Left ventricle myocardium superior (tissue), 1 donor: ENCODE results near the gene ABL2. TPM values are rescaled to one million over a fixed set of nuclear protein-coding genes. Genes with fewer than 3 reads are reported as not detected.
"Not testable (repeated sequence)": the region's sequence is repeated elsewhere in the genome, so short reads cannot be mapped to it uniquely, and the experiment has no call there.

Experiments used
- ATAC-seq: fragments of 200-7000 bp; cut with Tn5 transposase; one replicate; pipeline ENCODE4 v1.9.1; 2020; ENCODE audit warnings: mild to moderate bottlenecking, moderate library complexity
- DNase-seq: peaks from one replicate; pipeline ENCODE4 v3.0.0-alpha.2; 2020
- intact Hi-C: fragments of 100-400 bp; cut with micrococcal nuclease; formaldehyde crosslinking; loops from one replicate; pipeline ENCODE4 v1.11.0; 2022
- total RNA-seq: library from RNA; stranded (reverse); fragmentation: NEBNext Ultra II Directional; extraction: Animal tissue kit (Norgen Biotek cat#: 25700); gene quantifications from one replicate; pipeline ENCODE4 v1.2.1, GENCODE V29; 2021
- donor health status: DM: no; HTN: yes; CAD: no; lungs with severe emphysema.

ABL2 gene
- total RNA-seq, 1 donor from 2014 or later, result 8.4 TPM

DNA sequence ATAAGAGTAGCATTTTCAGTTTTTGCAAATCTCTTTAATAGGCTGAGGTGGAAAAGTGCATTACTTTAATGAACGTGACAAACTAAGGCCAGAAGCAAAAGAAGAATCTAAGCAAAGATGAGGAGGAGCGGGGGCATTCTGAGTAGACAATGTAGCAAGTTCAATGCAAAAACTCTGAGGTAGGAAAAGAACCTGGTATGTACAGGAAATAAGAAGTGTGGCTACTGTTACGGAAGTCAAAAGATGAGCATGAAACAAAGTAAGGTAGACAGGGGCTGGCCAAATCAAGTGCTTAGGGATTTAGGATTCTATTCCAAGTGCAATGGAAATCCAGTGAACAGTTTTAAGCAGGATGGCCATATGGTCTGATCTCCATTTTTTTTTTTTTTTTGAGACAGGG is 84.0 kb downstream of the ABL2 start:
- DNase-seq, result no peak
- intact Hi-C loops, result no loop called here
- no peak for ATAC-seq

DNA sequence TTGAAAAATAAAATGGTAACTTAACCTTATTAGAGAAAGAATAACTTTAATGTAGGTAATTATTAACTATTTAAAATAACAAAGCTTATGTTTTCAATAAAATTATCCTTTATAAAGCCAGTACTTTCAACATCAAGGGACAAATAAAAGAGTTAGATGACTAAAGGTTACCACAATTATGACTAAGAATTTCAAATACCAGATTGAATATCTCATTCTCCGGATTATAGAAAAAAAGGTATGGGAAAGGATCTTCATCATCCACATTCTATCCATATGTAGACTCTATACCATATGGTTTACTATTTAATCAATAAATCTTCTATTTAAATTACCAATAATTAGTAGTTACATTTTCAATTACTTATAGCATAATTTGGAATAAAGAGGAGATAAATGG is 84.9 kb downstream of the ABL2 start:
- intact Hi-C loops, result no loop called here
- ATAC-seq (no peak), DNase-seq (no peak)

DNA sequence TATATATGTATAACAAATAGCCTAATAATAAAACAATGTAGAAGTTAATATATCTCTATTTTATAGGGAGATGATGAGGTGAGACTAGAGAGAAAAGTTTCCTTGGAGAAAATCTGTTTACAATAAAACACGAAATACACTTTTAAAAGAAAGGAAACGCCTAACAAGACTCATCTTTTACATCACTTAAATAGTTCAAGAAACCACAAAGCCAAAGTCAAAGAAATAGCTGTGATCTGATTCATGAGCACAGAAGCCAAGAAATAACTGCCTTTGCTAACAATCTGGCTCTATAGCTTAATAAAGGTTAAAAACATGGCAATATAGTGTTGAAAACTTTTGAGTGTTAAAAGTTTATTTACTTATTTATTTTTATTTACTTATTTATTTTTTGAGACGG is 86.2 kb downstream of the ABL2 start:
- ATAC-seq, result no peak
- intact Hi-C loops, result no loop called here
- DNase-seq, result no peak

DNA sequence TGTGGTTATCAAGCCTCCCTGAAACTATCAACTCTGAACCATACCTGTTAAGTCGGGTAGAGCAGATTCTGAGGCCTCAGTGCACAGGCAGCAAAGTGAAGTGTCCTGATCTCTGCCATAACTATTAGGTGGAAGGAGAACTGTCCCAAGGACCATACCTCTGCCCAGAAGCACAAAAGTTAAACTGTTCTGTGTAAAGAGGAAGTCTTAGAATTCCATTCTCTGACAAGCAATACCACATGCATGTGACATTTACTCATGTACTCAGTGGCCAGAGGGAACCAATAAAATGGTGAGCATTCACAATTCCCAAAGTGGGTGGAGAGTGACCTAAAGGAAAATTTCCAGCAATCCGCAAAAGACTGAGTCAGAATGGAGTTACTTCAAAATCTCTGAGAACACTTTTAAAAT is 86.6 kb downstream of the ABL2 start:
- DNase-seq, result no peak
- ATAC-seq, result peak; percentile 63
- intact Hi-C loops, result no loop called here

DNA sequence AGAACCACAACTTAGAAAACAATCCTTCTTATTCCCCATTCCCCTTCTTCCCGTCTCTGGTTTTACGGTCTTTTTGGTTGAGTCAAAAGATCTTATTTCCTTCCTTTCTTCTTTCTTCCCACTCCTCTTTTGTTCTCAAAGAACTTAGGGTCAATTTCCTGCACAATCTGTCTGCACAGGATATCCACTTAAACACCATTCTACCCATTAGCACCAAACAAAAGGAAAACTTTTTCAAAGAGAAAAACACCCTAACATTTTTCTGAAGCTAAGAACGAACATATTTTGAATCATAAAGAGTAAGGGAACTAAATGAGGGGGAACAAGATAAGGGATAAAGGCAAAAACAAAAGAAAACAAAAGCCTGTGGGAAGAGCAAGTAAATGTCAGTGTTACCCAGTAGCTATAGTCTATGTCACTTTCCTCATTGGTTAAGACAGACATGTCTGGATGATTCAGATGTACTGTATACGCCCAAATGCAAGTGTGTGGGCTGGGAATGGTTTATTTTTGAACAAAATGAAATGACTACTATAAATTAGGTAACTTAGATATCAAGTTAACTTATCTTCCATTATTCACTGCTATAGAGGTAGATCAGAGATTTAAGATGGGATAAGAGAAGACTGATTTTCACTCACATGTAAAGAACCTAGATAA is 87.8 kb downstream of the ABL2 start:
- peak; percentile 36 for ATAC-seq
- no peak for DNase-seq
- intact Hi-C loops, result no loop called here

DNA sequence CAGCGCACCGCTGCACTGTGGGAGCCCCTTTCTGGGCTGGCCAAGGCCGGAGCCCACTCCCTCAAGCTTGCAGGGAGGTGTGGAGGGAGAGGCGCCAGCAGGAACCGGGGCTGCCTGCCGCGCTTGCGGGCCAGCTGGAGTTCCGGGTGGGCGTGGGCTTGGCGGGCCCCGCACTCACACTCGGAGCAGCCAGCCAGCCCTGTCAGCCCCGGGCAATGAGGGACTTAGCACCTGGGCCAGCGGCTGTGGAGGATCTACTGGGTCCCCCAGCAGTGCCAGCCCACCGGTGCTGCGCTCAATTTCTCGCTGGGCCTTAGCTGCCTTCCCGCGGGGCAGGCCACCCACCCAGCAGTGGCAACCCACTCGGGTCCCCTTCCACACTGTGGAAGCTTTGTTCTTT is 90.7 kb downstream of the ABL2 start:
- ATAC-seq, intact Hi-C loops, DNase-seq: not testable (repeated sequence)

DNA sequence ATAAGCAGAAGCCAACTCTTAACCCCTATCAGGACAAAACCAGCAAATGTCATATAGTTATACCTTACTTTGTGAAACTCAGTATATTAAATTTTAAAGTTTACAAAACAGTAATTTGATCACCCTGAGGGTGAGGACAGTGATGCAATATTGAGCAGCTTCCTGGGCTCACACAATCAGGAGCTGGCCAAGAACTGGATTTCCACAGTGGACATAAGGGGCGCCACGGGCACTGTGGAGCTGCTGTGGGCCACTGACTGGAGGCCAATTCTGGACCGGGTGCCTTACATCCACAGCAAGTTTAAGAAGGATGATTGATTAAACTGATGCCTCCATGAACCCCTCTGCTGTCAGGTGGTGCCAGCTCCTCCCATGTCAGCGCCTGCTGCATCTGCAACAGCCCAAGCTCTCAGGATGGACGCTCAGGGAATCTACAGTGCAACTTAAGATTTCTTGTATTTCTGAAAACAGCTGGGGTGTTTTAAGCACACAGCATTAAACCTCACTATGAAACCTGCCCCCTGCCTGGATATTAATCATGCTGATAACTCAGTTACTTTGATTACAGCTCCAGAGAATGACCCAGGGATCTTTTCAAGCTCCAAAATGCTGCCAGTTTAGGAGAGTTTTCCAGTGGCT is 91.7 kb downstream of the ABL2 start:
- intact Hi-C loops, result no loop called here
- DNase-seq, result no peak
- ATAC-seq, result peak; percentile 68

DNA sequence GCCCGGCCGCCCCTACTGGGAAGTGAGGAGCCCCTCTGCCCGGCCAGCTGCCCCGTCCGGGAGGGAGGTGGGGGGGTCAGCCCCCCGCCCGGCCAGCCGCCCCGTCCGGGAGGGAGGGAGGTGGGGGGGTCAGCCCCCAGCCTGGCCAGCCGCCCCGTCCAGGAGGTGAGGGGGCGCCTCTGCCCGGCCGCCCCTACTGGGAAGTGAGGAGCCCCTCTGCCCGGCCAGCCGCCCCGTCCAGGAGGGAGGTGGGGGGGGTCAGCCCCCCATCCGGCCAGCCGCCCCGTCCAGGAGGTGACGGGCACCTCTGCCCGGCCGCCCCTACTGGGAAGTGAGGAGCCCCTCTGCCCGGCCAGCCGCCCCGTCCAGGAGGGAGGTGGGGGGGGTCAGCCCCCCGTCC is 93.8 kb downstream of the ABL2 start:
- DNase-seq, ATAC-seq: not testable (repeated sequence)

DNA sequence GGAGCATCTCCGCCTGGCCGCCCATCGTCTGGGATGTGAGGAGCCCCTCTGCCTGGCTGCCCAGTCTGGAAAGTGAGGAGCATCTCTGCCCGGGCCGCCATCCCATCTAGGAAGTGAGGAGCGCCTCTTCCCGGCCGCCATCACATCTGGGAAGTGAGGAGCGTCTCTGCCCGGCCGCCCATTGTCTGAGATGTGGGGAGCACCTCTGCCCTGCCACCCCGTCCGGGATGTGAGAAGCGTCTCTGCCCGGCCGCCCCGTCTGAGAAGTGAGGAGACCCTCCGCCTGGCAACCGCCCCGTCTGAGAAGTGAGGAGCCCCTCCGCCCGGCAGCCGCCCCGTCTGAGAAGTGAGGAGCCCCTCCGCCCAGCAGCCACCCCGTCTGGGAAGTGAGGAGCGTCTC is 94.3 kb downstream of the ABL2 start:
- DNase-seq, ATAC-seq, intact Hi-C loops: not testable (repeated sequence)

More for the DNA sequence above, 93.8 kb downstream of the ABL2 start:
- intact Hi-C loops, result not testable (repeated sequence)

DNA sequence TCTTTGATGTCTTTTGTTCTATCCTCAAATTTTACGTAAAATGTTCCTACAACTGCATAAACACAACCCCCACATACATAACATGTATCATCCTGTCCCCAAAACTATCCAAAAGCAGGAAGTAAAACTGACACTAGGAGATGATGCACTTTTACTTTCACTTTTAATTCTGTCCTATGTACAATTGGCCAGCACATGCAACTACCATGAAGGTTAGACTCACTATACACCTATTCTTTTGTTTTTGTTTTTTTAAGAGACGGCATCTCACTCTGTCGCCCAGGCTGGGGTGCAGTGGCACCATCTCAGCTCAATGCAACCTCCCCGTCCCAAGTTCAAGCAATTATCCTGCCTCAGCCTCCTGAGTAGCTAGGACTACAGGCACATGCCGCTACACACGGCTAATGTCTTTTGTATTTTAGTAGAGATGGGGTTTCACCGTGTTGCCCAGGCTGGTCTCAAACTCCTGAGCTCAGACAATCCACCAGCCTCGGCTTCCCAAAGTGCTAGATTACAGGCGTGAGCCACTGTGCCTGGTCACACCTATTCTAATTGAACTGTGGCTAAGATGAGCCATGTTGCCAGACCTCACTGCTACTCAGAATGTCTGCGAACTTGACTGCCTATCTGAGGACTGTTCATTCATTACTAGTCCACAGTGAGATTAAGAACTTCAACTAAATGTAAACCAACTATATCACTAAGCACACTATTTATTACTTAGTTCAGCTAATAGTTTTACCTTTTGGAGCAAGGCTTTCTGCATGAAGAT is 99.6 kb downstream of the ABL2 start:
- ATAC-seq (peak; percentile 76), DNase-seq (no peak)
- intact Hi-C loops, result no loop called here

DNA sequence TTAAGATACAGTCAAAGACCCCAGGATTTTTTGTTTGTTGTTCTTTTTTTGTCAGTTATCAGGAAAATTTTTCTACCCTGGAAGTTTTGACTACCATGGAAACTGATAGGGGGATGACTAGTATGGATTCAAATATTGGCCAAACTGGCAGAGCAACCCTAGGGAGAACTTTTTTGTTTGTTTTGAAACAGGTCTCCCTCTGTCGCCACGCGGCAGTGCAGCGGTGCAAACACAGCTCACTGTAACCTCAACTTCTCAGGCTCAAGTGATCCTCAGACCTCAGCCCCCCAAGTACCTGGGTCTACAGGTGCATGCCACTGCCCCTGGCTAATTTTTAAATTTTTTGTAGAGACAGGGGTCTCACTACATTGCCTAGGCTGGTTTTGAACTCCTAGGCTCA is 101.0 kb downstream of the ABL2 start:
- DNase-seq (no peak), ATAC-seq (no peak)
- intact Hi-C loops, result no loop called here

DNA sequence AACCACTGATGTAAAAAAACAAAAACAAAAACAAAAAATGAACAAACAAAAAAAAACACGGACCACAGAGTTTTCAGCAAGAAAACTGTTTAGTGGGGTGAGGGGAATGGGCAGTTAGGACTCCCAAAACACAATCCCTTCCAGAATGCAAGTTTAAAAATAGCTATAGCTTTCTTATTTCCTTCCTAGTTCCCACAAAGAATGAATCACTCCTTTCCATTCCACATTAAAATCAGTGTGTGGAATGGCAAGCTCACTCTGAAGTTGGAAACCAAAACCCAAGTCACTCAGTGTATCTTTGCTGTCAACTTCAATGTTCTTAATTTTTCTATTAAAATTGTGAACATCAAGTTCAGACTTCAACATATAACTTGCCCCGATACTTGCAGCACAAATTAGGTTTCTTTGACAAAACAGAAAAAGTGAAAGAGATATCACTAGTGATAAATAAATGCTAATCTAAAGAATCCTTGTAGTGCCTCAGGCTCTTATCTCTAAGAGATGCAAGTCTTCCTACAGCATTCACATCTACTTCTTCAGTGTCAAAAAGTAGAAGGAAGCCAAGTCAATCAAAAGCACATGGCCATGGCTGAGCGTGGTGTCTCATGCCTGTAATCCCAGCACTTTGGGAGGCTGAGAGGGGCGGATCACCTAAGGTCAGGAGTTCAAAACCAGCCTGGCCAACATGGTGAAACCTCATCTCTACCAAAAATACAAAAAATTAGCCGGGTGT is 102.1 kb downstream of the ABL2 start:
- ATAC-seq (no peak), DNase-seq (no peak)
- intact Hi-C loops, result no loop called here

DNA sequence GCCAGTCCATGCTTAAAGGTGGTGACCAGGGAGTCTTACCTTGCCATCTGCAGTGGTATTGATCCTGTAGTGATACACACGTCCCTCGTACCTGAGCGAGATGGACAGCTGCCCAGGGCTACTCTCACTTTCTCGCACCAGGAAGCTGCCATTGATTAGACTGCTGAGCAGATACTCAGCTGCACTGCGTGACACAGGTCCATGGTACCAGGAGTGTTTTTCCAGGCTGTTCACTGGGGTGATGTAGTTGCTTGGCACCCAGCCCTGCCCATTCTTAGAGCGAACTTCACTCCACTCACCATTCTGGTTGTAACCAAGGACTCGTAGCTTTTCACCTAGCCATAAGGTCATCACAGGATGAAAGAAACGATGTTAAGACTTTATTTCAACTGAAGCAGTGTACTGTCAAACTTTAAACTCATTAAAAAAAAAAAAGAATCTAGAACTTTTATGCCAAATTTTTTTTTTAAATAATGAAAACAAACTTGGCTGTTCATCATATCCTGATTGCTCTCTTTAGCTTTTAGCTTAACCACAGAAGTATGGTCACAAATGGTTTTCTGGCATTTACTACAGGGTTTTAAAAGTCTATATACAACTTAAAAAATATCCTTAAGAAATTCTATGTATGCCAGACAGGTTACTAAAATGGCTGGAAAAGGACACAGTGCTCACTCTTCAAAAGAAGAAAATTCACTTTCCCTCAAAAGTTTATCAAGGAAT is 103.0 kb downstream of the ABL2 start:
- intact Hi-C loops, result no loop called here
- ATAC-seq (peak; percentile 86), DNase-seq (peak; percentile 51)

DNA sequence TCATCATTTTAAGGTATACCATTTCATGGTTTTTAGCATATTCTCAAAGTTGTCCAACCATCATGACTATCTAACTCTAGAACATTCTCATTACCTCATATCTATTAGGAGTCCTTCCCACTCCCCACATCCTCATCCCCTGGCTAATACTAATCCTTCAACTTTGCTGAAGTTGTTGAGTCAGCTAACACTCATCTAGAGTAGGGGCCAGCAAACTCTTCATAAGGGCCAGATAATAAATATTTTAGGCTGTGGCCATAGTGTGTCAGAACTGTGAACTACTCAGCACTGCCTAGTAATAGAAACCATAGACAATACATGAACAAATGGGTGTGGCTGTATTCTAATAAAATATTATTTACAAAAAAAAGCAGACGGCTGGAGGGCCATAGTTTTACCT is 104.6 kb downstream of the ABL2 start:
- DNase-seq (no peak), ATAC-seq (no peak)
- intact Hi-C loops, result no loop called here

DNA sequence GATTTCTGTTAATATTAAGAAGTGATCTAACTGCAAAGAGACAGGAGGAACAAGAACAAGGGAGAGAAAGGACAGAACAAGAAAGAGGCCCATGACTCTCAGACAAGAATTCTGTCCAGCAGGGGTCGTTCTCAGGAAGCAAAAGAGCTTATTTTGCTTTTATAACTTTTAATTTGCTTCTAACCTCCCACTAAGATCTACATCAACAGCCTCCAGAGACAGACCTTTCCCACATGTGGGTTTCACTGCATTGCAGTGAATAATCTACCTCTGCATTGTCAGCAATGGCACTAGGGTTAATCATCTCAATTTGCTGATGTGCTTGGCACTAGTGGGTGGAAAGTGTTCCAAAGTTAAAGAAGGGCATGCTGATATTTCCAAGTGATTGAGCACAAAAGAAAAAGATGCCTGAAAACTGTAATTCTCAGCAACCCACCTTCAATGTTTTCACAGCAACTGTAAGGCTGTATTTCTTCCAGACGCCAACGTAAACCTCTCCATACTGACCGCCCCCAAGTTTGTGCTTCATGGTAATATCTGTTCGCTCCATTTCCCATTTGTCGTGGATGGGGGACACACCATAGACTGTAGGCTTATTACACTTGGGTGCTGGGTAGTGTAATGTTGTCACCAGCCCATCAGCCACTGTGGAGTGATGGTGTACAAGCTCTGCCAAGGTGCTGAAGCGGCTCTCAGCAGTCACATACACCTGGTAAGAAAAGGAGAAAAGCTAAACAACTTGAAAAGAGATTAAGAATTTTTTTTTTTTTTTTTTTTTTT is 108.1 kb downstream of the ABL2 start:
- intact Hi-C loops, result no loop called here
- ATAC-seq, result peak; percentile 26
- no peak for DNase-seq

DNA sequence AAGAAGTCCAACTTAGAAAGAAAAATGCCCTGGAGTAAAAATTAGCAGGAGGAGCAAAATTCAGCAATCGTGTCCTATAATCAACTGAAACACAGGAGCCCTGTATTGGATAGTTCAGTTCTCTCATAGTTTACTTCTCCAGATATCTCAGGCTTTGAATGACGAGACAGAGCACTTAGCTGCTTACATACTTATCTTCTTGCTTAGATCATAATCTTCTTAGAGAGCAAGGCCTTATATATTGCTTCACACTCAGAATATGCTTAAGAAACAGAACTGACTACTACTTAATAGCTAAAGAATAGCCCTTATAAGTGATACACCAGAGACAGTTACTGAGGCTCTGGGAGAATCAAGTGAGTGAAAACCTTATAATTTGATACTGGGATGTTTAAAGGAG is 108.7 kb downstream of the ABL2 start:
- DNase-seq (no peak), ATAC-seq (no peak)
- intact Hi-C loops, result no loop called here

DNA sequence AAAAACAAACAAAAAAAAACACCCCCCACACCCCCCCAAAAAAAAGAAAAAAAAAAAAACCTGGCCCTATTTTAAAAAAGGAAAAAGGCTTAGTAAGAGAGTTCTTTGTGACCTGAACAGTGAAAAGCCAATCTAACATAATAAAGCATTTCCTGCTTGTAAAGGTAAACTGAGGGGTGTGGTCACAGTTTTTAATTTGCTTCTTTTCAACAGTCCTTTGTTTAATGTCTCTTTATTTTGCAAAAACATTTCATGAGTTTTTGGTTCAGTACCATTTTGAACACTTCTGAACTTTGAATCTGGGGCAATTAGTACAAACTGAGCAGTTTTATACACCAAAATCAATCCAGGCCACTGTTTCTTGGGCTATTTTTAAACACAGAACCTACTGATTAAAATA is 110.0 kb downstream of the ABL2 start:
- DNase-seq (no peak), ATAC-seq (no peak)
- intact Hi-C loops, result no loop called here

DNA sequence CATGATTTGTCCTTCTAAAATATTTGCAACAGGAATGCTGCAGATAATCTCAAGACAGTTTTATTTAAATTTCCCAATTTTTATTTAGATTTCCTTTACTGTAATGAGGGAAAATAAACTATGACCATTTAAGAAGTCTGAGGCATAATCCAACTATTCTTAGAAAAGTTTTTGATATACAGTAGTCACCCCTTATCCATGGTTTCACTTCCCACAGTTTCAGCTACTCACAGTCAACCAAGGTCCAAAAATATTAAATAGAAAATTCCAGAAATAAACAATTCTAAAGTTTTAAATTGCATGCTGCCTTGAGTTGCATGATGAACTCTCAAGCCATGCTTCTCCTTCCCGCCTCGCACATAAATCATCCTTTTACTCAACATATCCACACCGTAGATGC is 114.3 kb downstream of the ABL2 start:
- DNase-seq (no peak), ATAC-seq (no peak)
- intact Hi-C loops, result no loop called here
